T-helper 1 cell treated with Interleukin-12 subunit alpha and Interleukin-12 subunit beta and Interleukin-4 antibody, amounts not matched to agents 30 μg/mL and 1 μg/mL, for 36 hours (primary cell): ENCODE data around the gene DSPP.
"Not testable (repeated sequence)": the region's sequence is repeated elsewhere in the genome, so short reads cannot be mapped to it uniquely, and the experiment has no call there.

ENCODE experiments used
- H3K27ac Mint-ChIP-seq: one replicate; pipeline ENCODE4 v1.8.0; 2021; ENCODE audit warnings: mild to moderate bottlenecking, mixed read lengths
- H3K27me3 Mint-ChIP-seq: one replicate; pipeline ENCODE4 v1.8.0; 2021; ENCODE audit warnings: low read depth, mixed read lengths
- H3K36me3 Mint-ChIP-seq: one replicate; pipeline ENCODE4 v1.8.0; 2021; ENCODE audit warnings: low read depth, mixed read lengths
- H3K4me1 Mint-ChIP-seq: one replicate; pipeline ENCODE4 v1.8.0; 2021; ENCODE audit warnings: low read depth, mixed read lengths
- H3K4me3 Mint-ChIP-seq: one replicate; pipeline ENCODE4 v1.8.0; 2021; ENCODE audit warnings: mild to moderate bottlenecking, moderate library complexity, mixed read lengths
- H3K9me3 Mint-ChIP-seq: one replicate; pipeline ENCODE4 v1.8.0; 2021; ENCODE audit warnings: mixed read lengths

Gene DSPP

DNA sequence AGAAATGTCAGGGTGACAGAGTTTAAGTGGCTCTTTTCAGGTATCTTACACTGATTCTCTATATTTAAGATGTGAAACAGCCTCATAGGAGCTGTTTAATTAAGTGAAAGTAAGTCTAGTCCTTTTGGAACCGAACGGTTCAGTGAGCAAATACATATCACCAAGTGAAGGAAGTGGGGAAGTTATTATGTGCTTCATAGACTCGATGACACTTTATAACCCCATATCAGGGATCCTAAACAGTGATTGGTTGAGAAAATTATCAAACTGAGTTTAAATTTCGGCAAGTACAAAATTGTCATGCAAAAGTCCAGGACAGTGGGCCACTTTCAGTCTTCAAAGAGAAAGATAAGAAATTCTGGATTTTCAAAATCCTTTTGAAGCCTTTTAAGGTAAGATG, at the start of gene DSPP:
Gene DSPP, plus strand, starts transcription at position 301 of the 400 bp plus-strand sequence. CDS start 2,380 bp downstream, outside the sequence.
- Mint-ChIP-seq H3K27me3 (no peaks in the 10 kb centered on the region), H3K9me3 (no peaks in the 10 kb centered on the region), H3K36me3 (no peaks in the 10 kb centered on the region), H3K4me3 (no peak within 1 kb of the TSS), H3K27ac (no peak within 1 kb of the TSS), H3K4me1 (no peaks in the 10 kb centered on the region)

GRCh38 chr4:87559090-87559837, 49.1 kb upstream of the DSPP start:
- no peaks in the 10 kb centered on the region for H3K9me3 Mint-ChIP-seq
- peaks cover 14% of the 10 kb centered on the region for H3K4me1 Mint-ChIP-seq
- no peak overlapping the region for H3K27ac Mint-ChIP-seq
- H3K27me3 Mint-ChIP-seq = no peaks in the 10 kb centered on the region
- H3K36me3 Mint-ChIP-seq = no peaks in the 10 kb centered on the region
- H3K4me3 Mint-ChIP-seq = no peak overlapping the region

GRCh38 chr4:87560802-87561201, 47.5 kb upstream of the DSPP start:
- Mint-ChIP-seq H3K27me3 (no peaks in the 10 kb centered on the region), H3K9me3 (no peaks in the 10 kb centered on the region), H3K36me3 (no peaks in the 10 kb centered on the region)

GRCh38 chr4:87565746-87566145, 42.6 kb upstream of the DSPP start:
- Mint-ChIP-seq H3K36me3 (no peaks in the 10 kb centered on the region), H3K27ac (no peak overlapping the region), H3K4me1 (no peaks in the 10 kb centered on the region), H3K4me3 (no peak overlapping the region), H3K9me3 (no peaks in the 10 kb centered on the region), H3K27me3 (no peaks in the 10 kb centered on the region)

More at GRCh38 chr4:87560802-87561201, 47.5 kb upstream of the DSPP start:
- Mint-ChIP-seq H3K4me1 (peaks cover 14% of the 10 kb centered on the region), H3K27ac (no peak overlapping the region), H3K4me3 (no peak overlapping the region)

- no peaks in the 10 kb centered on the region for H3K4me1 Mint-ChIP-seq
- no peaks in the 10 kb centered on the region for H3K27me3 Mint-ChIP-seq
- no peaks in the 10 kb centered on the region for H3K9me3 Mint-ChIP-seq
- no peak overlapping the region for H3K4me3 Mint-ChIP-seq
- H3K36me3 Mint-ChIP-seq = no peaks in the 10 kb centered on the region
- H3K27ac Mint-ChIP-seq = no peak overlapping the region
Observed at GRCh38 chr4:87566276-87566675, 42.1 kb upstream of the DSPP start.

DNA sequence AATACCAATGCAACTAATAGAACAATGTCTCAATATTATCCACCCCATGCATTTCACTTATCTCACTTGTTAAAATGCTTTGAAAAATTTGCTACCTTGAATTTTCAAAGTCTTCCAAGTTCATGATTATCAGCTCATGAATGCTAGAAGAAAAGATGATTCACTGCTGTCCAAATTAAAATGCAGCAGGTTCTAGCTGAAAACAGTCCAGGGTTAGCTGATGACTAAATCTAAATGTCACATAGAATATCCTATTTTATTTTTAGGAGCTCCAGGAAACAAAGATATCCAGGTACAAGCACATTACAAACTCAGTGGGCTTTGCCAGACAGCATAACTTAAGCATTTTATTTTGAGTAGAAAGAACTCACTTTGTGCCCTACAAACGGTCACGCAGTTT, 41.1 kb upstream of the DSPP start:
- H3K27me3 Mint-ChIP-seq = no peaks in the 10 kb centered on the region
- H3K9me3 Mint-ChIP-seq = no peaks in the 10 kb centered on the region
- no peak overlapping the region for H3K4me3 Mint-ChIP-seq
- H3K4me1 Mint-ChIP-seq = no peaks in the 10 kb centered on the region
- no peaks in the 10 kb centered on the region for H3K36me3 Mint-ChIP-seq
- no peak overlapping the region for H3K27ac Mint-ChIP-seq

DNA sequence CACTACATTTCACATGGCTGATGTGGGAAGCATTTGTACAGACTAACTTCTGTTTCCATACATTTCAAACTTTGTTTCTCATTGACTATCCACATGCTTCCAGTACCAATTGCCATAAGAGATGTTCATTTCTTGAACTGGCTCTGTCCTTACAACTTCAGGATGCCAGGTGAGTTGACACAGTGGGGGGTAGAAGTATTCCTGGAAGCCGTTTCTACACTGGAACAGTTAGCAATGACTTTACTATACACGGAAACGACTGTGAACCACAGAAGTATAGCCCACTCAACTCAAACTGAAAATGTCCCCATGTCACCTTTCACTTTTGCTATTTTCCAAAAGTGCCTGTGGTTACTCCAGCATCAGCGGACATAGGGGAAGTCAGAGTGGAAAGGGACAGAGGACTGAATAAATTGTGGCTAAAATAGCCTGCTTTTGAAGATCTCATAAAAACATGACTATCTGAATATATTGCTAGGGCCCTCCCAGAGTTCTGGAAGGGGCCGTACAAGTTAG, 38.0 kb upstream of the DSPP start:
- no peaks in the 10 kb centered on the region for H3K4me1 Mint-ChIP-seq
- no peaks in the 10 kb centered on the region for H3K36me3 Mint-ChIP-seq
- peaks cover 5% of the 10 kb centered on the region for H3K27me3 Mint-ChIP-seq
- H3K27ac Mint-ChIP-seq = no peak overlapping the region
- peaks cover 4% of the 10 kb centered on the region for H3K9me3 Mint-ChIP-seq
- H3K4me3 Mint-ChIP-seq = no peak overlapping the region

DNA sequence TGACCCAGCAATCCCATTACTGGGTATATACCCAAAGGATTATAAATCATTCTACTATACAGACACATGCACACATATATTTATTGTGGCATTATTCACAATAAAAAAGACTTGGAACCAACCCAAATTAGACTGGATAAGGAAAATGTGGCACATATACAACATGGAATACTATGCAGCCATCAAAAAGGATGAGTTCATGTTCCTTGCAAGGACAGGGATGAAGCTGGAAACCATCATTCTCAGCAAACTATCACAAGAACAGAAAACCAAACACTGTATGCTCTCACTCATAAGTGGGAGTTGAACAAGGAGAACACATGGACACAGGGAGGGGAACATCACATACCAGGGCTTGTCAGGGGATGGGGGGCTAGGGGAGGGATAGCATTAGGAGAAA, 34.0 kb upstream of the DSPP start:
- H3K4me3 Mint-ChIP-seq, H3K4me1 Mint-ChIP-seq, H3K27me3 Mint-ChIP-seq, H3K27ac Mint-ChIP-seq, H3K9me3 Mint-ChIP-seq, H3K36me3 Mint-ChIP-seq: not testable (repeated sequence)

DNA sequence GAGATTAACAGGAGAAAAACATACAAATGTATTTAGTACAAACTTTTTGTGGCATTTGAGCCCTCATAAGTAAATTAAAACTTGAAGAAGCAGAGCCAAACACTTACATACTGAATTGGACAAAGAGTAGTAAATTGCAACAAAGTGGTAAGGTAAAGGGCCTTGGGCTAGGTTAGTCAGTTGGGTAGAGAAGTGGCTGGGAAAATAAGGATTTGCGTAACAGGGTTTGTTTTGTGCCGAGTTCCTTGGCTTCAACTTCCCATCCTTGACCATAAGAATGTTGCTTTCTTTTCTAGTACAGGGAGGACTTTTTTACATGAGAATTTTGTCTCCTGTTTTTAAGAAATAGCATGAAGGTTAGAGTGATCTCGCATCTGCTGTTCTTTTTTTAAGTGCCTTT, 33.3 kb upstream of the DSPP start:
- Mint-ChIP-seq H3K9me3 (peaks cover 4% of the 10 kb centered on the region), H3K4me1 (no peaks in the 10 kb centered on the region), H3K36me3 (no peaks in the 10 kb centered on the region), H3K27me3 (peaks cover 5% of the 10 kb centered on the region), H3K27ac (no peak overlapping the region), H3K4me3 (no peak overlapping the region)

DNA sequence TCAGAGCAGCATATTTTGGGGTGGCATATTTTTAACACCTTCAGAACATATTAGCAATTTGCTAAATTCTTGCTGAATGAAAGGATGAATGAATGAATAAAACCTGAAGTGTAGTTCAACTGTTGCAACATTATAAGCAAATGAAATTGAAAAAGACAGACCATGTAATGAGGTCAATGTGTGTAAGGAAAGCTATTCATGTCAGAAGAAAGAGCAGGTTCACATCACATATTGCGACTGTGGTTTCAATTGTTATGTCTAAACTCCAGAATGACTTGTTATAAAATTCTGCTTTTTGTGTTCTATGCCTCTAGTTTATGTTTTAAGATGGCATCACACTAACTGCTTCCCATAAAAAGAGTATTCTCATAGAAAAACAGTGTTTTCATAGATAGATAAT, 32.9 kb upstream of the DSPP start:
- H3K4me1 Mint-ChIP-seq = no peaks in the 10 kb centered on the region

DNA sequence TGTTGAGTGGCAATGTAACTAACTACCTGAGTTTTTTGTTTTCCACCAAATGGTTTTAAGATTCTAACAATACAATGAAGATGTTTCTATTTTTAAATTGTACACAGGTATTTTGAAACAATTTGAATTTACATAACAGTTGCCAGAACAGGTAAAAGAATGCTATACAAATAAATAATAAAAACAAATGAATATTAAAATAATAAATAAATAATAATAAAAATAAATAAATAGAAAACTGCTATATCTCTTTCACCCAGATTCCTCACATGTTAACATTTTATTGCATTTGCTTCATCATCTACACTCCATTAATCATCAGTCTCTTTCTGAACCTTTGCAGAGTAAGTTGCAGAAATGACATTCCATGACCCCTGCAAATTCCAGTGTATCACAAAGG, 32.3 kb upstream of the DSPP start:
- peaks cover 5% of the 10 kb centered on the region for H3K27me3 Mint-ChIP-seq
- no peak overlapping the region for H3K27ac Mint-ChIP-seq
- no peaks in the 10 kb centered on the region for H3K36me3 Mint-ChIP-seq
- no peak overlapping the region for H3K4me3 Mint-ChIP-seq
- H3K4me1 Mint-ChIP-seq = no peaks in the 10 kb centered on the region
- peaks cover 4% of the 10 kb centered on the region for H3K9me3 Mint-ChIP-seq

More for the DNA sequence above, 32.9 kb upstream of the DSPP start:
- Mint-ChIP-seq H3K36me3 (no peaks in the 10 kb centered on the region), H3K27ac (no peak overlapping the region), H3K4me3 (no peak overlapping the region), H3K9me3 (peaks cover 4% of the 10 kb centered on the region), H3K27me3 (peaks cover 5% of the 10 kb centered on the region)

DNA sequence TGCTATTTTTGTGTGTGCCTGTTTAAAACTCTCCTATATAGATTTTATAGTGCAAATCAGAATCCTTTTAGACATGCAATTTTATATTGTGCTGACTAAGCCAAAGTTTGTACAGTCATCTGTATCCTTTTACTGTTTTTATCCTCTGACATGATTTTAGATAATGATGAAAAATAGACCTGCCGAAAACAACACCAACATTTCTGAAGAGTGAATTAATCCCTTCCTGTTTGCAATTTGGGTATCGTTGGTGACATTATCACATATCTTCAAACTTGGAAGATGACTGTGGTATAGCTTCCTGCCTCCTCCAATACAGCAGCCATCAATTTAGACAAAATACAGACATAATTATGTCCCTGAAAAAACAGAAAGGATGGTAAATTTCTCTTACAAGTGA, 28.9 kb upstream of the DSPP start:
- Mint-ChIP-seq H3K4me1 (no peaks in the 10 kb centered on the region), H3K27ac (no peak overlapping the region), H3K36me3 (no peaks in the 10 kb centered on the region), H3K9me3 (no peaks in the 10 kb centered on the region), H3K4me3 (no peak overlapping the region), H3K27me3 (no peaks in the 10 kb centered on the region)

- H3K27me3 Mint-ChIP-seq = no peaks in the 10 kb centered on the region
- no peak overlapping the region for H3K27ac Mint-ChIP-seq
- no peaks in the 10 kb centered on the region for H3K4me1 Mint-ChIP-seq
Observed at GRCh38 chr4:87580057-87580456, 28.3 kb upstream of the DSPP start.

DNA sequence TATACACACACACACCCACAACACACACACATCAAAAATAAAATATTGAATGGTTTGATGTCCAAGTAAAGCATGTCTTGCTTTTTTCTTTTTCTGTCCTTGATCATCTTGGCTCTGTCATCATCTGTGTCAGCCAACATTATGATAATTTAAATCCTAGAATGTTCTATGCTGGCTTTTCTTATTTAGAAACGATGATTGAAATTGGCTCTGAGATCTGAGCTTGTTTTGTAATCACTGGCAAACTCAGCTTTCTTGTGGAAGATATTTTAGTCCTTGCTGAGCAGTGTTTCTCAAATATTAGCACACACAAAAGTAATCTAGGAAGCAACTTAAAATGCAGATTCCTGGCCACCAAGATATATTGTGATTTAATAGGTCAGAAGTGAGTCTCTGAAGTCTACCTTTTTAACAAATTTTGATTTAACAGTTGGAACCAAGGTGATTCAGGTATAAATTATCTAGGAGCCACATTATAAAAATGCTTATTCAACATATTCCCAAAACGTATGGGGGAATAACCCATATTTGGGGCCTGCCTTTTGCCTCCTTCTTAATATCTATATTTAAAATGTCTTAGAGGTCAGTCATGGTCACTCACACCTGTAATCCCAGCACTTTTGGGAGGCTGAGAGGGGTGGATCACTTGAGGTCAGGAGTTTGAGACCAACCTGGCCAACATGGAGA, 24.0 kb upstream of the DSPP start:
- H3K27me3 Mint-ChIP-seq = no peaks in the 10 kb centered on the region
- no peak overlapping the region for H3K4me3 Mint-ChIP-seq
- no peak overlapping the region for H3K27ac Mint-ChIP-seq
- no peaks in the 10 kb centered on the region for H3K9me3 Mint-ChIP-seq
- H3K4me1 Mint-ChIP-seq = no peaks in the 10 kb centered on the region
- no peaks in the 10 kb centered on the region for H3K36me3 Mint-ChIP-seq

More at GRCh38 chr4:87580057-87580456, 28.3 kb upstream of the DSPP start:
- no peaks in the 10 kb centered on the region for H3K36me3 Mint-ChIP-seq
- no peak overlapping the region for H3K4me3 Mint-ChIP-seq
- no peaks in the 10 kb centered on the region for H3K9me3 Mint-ChIP-seq

- H3K27ac Mint-ChIP-seq = no peak overlapping the region
- peaks cover 5% of the 10 kb centered on the region for H3K27me3 Mint-ChIP-seq
- H3K4me3 Mint-ChIP-seq = no peak overlapping the region
- H3K36me3 Mint-ChIP-seq = no peaks in the 10 kb centered on the region
- no peaks in the 10 kb centered on the region for H3K9me3 Mint-ChIP-seq
- H3K4me1 Mint-ChIP-seq = no peaks in the 10 kb centered on the region
Observed at GRCh38 chr4:87589531-87589930, 18.8 kb upstream of the DSPP start.
